ACC112 (cell line): ENCODE data around the gene ID3.

Experiments
- H2AFZ ChIP-seq: fragments of 200-600 bp; sonication (generic); one replicate; pipeline ENCODE4 v1.6.0; 2017; ENCODE audit warnings: antibody characterized with exemption, low read length; ENCODE audit not compliant: unreplicated experiment
- H3K27ac ChIP-seq: fragments of 200-600 bp; sonication (generic); 2 replicates; pipeline ENCODE4 v1.5.1; 2014; ENCODE audit warnings: low read depth, mild to moderate bottlenecking, antibody characterized with exemption, low read length, moderate library complexity
- H3K27me3 ChIP-seq: fragments of 200-600 bp; sonication (generic); 2 replicates; pipeline ENCODE4 v1.6.1; 2014; ENCODE audit warnings: mild to moderate bottlenecking, antibody characterized with exemption, low read length, moderate library complexity, mixed read lengths; ENCODE audit not compliant: insufficient read depth
- H3K36me3 ChIP-seq: fragments of 200-600 bp; sonication (generic); 2 replicates; pipeline ENCODE4 v1.6.1; 2016; ENCODE audit warnings: mild to moderate bottlenecking, antibody characterized with exemption, low read length, moderate library complexity, mixed read lengths; ENCODE audit not compliant: insufficient read depth
- H3K4me1 ChIP-seq: fragments of 200-600 bp; sonication (generic); one replicate; pipeline ENCODE4 v1.6.1; 2016; ENCODE audit warnings: low read length, mixed read lengths; ENCODE audit not compliant: insufficient read depth, unreplicated experiment, control insufficient read depth
- H3K4me3 ChIP-seq: fragments of 200-600 bp; sonication (generic); 2 replicates; pipeline ENCODE4 v1.5.1; 2014; ENCODE audit warnings: mild to moderate bottlenecking, low read depth, low read length
- H3K79me2 ChIP-seq: fragments of 200-600 bp; sonication (generic); one replicate; pipeline ENCODE4 v1.6.0; 2016; ENCODE audit warnings: low read length; ENCODE audit not compliant: control insufficient read depth, unreplicated experiment, insufficient read depth

ID3 gene

DNA sequence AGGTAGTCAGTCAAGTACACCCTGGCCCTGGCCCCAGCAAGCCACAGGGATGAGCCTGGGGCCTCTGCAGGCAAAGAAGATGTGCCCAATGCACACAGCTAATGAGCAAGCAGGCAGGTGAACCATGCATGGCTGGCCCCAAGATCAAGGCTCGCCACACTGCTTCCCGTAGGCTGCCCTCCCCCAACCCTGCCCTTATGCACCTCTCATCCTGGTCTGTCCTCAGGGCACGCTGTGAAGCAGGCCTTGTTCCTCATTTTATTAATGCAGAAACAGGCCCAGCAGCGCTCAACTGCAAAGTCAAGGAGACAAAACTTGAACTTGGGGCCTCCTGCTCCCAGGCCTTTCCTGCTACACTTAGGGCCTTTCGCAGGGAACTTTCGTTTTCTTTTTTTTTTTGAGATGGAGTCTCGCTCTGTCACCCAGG lies 35.6 kb upstream of the ID3 start:
- Histone ChIP-seq H3K36me3 (no peaks in the 10 kb centered on the region), H3K4me1 (no peaks in the 10 kb centered on the region), H3K79me2 (no peaks in the 10 kb centered on the region), H3K4me3 (no peak overlapping the region), H3K27me3 (no peaks in the 10 kb centered on the region), H2AFZ (no peak overlapping the region), H3K27ac (no peak overlapping the region)

- Histone ChIP-seq H3K4me3 (no peak overlapping the region), H2AFZ (no peak overlapping the region), H3K79me2 (no peaks in the 10 kb centered on the region), H3K36me3 (no peaks in the 10 kb centered on the region), H3K4me1 (no peaks in the 10 kb centered on the region), H3K27ac (no peak overlapping the region), H3K27me3 (no peaks in the 10 kb centered on the region)
Observed at GRCh38 chr1:23594149-23594907, 35.0 kb upstream of the ID3 start.

DNA sequence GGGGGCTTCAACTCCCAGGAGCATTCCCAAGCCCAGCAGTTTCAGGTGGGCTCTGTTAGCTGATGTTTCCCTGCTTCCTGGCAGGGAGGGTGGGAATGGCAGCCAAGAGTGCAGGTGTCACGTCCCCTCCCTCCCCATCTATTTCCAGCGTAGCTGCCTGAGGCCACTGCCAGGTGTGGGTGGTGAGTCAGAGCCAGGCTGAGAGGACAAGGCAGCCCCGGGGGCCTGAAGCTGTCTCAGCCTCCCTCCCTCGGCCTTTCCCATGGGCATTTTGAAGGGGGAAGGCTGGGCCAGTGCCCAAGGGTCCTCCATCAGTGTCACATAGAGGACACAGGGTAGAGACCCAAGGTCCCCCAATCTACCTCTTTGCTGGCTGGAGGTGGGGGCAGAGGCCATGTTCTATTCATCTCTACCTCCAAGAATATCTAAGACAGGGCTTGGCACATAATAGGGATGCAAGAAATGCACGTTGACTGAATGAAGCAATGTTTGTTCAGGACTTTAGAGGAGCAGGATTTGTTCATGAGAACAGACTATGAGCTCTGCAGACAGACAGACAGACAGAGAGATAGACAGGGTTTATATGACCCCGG lies 34.4 kb upstream of the ID3 start:
- no peak overlapping the region for H3K27ac ChIP-seq
- H2AFZ ChIP-seq, result no peak overlapping the region
- H3K4me1 ChIP-seq, result no peaks in the 10 kb centered on the region
- no peak overlapping the region for H3K4me3 ChIP-seq
- no peaks in the 10 kb centered on the region for H3K27me3 ChIP-seq
- no peaks in the 10 kb centered on the region for H3K79me2 ChIP-seq
- no peaks in the 10 kb centered on the region for H3K36me3 ChIP-seq

GRCh38 chr1:23593042-23593521 lies 33.8 kb upstream of the ID3 start:
- Histone ChIP-seq H2AFZ (no peak overlapping the region), H3K4me3 (no peak overlapping the region), H3K27ac (no peak overlapping the region), H3K36me3 (no peaks in the 10 kb centered on the region), H3K79me2 (no peaks in the 10 kb centered on the region), H3K4me1 (no peaks in the 10 kb centered on the region), H3K27me3 (no peaks in the 10 kb centered on the region)

- Histone ChIP-seq H3K36me3 (no peaks in the 10 kb centered on the region), H3K4me1 (no peaks in the 10 kb centered on the region), H3K4me3 (no peak overlapping the region), H3K27me3 (no peaks in the 10 kb centered on the region), H2AFZ (no peak overlapping the region), H3K79me2 (no peaks in the 10 kb centered on the region), H3K27ac (no peak overlapping the region)
Observed at GRCh38 chr1:23592209-23592892, 33.0 kb upstream of the ID3 start.

DNA sequence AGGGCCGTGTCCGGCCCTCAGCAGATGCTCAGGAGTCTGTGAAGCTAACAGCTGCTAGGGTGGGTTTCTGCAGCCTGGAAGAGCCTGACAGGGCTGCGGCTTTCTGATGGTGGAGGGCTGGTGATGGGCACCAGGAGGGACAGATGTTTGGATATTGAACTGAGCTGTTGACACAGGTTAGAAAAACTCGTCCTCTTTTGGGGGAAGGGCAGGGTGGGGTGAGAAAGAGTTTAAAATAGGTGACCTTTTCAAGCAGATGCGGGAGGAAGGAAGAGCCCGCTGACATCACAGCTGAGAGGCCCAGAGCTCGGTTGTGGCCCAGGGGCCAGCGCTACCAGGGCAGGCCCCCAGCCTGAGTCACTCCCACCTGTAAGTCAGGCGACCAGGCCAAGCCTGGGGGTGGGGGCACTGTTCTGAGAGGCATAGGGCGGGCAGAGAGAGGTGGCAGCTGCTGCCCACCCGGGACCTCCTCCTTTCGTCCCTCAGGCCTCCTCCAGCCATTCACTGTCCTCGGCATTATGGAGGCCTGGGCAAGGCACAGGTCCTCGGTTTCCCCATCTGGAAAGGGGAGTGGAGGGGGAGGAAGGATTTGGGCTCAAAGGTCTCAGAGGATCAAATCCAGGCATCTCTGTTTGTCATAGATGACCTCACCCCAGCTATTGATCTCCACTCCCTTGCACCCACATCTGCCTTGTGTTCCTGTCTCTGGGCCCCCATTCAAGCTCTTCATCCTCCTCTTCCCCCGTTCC lies 32.3 kb upstream of the ID3 start:
- no peak overlapping the region for H3K27ac ChIP-seq
- H3K4me1 ChIP-seq, result peaks cover under 1% of the 10 kb centered on the region
- no peaks in the 10 kb centered on the region for H3K79me2 ChIP-seq
- H2AFZ ChIP-seq, result no peak overlapping the region
- no peaks in the 10 kb centered on the region for H3K36me3 ChIP-seq
- no peak overlapping the region for H3K4me3 ChIP-seq
- no peaks in the 10 kb centered on the region for H3K27me3 ChIP-seq

GRCh38 chr1:23590058-23590783 lies 30.9 kb upstream of the ID3 start:
- H3K27ac ChIP-seq, result no peak overlapping the region
- H3K79me2 ChIP-seq, result no peaks in the 10 kb centered on the region
- no peak overlapping the region for H3K4me3 ChIP-seq
- no peaks in the 10 kb centered on the region for H3K36me3 ChIP-seq
- H2AFZ ChIP-seq, result no peak overlapping the region
- H3K27me3 ChIP-seq, result no peaks in the 10 kb centered on the region
- peaks cover 12% of the 10 kb centered on the region for H3K4me1 ChIP-seq

DNA sequence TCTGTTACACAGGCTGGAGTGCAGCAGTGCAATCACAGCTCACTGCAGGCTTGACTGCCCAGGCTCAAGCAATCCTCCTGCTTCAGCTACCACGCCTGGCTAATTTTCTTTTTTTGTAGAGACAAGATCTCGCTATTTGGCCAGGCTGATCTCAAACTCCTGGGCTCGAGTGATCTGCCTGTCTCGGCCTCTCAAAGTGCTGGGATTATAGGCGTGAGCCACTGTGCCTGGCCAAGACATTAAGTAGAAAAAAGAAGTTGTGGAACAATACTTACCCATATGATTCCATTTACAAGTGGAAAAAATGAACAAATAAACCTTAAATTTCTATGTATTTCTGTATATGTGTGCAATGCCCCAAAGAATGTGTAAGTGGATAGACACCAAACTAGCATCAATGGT lies 30.3 kb upstream of the ID3 start:
- Histone ChIP-seq H3K4me3 (no peak overlapping the region), H3K27me3 (no peaks in the 10 kb centered on the region), H3K4me1 (peaks cover 15% of the 10 kb centered on the region), H3K36me3 (no peaks in the 10 kb centered on the region), H2AFZ (no peak overlapping the region), H3K79me2 (no peaks in the 10 kb centered on the region), H3K27ac (no peak overlapping the region)

- Histone ChIP-seq H3K4me1 (peaks cover 15% of the 10 kb centered on the region), H3K27me3 (no peaks in the 10 kb centered on the region), H2AFZ (no peak overlapping the region), H3K36me3 (no peaks in the 10 kb centered on the region), H3K79me2 (no peaks in the 10 kb centered on the region), H3K27ac (no peak overlapping the region), H3K4me3 (no peak overlapping the region)
Observed at GRCh38 chr1:23588749-23589548, 29.6 kb upstream of the ID3 start.
